ENCODE measurements around the gene RNF32.

GRCh38 chr7:156682928-156683327 is 42.4 kb downstream of the RNF32 start:
- TF ChIP-seq, protein P1, sequence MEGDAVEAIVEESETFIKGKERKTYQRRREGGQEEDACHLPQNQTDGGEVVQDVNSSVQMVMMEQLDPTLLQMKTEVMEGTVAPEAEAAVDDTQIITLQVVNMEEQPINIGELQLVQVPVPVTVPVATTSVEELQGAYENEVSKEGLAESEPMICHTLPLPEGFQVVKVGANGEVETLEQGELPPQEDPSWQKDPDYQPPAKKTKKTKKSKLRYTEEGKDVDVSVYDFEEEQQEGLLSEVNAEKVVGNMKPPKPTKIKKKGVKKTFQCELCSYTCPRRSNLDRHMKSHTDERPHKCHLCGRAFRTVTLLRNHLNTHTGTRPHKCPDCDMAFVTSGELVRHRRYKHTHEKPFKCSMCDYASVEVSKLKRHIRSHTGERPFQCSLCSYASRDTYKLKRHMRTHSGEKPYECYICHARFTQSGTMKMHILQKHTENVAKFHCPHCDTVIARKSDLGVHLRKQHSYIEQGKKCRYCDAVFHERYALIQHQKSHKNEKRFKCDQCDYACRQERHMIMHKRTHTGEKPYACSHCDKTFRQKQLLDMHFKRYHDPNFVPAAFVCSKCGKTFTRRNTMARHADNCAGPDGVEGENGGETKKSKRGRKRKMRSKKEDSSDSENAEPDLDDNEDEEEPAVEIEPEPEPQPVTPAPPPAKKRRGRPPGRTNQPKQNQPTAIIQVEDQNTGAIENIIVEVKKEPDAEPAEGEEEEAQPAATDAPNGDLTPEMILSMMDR (IDR thresholded peaks at IDR 0.05; ENCODE audit: insufficient read depth, low read depth, low read length): no peak
- TF ChIP-seq EZH2 (IDR thresholded peaks at IDR 0.05; ENCODE audit: insufficient read depth, low read length): no peak
